COR-L47 (cell line): ENCODE data around the gene LMF1.

Experiments
- DNase-seq: peaks from one replicate; lab custom pipeline; 2025; lab: John Stamatoyannopoulos, UW

LMF1 gene

DNA sequence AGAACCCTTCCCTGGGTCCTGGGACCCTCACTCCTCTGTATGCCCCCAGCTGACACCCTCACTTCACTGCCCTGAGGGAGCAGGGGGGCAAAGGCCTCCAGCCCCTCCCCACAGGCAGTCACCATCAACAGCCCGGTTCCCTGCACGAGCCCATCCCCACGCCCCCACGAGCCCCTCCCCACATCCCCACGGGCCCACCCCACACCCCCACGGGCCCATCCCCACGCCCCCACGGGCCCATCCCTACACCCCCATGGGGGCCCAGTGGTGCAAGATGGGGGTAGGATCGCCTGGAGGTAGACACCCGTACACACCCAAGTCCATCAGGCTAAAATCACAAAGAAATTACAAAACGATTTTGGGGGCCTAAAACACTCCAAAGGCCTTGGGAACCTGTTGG lies 42.3 kb downstream of the LMF1 start:
- no peak for DNase-seq

DNA sequence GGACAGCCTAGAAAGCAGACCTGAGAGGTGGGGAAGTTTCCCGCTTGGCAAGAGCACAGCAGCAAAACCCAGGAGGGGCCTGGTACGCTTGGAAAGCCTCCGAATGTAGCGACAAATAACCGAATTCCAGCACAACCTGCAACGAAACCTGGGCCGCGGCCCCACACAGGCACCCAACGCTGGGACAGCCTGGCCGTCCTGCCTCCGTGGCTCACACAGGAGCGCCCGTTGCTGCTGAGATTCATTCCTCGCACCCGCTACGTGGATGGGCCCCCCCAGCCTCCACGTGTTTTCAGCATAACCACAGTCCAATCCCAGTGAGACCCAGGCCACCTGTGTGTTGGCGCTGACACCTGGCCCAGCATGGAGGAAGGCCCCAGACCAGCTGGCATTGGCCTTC lies 42.9 kb downstream of the LMF1 start:
- no peak for DNase-seq

DNA sequence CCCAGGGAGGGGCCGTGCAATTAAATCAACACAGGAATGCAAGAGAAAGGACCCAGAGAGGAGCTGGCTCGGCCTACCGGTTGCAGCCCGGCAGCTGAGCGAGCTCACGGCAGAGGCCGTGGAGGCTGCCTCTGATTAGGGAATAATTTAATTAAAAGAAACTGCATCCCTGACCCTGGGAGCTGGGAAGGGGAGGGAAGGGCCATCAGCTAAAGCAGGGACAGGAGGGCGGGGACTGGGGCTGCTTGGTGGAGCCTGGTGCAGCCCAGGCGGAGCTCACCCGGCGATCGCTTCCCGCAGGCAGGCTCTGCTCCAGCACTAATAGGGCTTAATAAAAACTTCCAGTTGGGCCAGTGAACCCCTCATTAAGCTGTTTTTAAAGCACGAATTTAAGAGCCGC lies 43.4 kb downstream of the LMF1 start:
- no peak for DNase-seq

DNA sequence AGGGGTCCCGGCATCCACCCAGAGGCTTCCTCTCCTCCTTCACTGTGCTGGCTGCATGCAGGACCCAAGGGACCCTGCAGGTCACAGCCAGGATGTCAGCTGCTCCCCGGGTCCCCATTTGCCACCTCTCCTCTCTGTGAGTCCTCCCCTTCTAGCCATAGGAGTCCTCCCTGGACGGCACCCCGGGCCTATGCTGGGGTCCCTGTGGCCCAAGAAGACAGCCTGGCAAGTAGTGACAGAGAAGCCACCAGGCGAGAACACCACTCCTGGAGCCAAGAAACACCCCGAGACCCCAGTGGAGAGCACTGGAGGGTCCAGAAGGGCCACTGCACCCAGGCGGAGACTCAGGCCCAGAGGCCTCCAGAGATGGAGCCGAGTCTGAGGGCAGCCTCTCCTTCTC lies 44.1 kb downstream of the LMF1 start:
- no peak for DNase-seq

DNA sequence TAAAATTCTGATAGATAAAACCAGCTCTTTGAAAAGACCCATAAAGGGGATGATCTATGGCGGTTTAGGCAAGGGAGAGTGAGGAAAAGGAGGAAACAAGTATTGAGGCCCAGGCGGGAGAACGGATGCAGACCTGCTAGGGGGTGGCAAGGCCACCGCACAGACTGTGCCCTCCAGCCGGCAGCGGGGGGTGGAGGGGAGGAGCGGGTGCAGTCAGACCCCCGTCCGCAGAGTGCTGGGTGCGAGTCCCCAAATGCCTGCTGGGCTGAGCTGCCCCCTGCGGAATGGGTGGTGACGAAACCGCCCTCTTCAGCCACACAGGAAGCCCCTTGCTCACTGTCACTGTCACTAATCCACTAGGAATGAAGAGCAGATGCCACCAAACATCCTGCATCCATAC lies 46.0 kb downstream of the LMF1 start:
- no peak for DNase-seq

DNA sequence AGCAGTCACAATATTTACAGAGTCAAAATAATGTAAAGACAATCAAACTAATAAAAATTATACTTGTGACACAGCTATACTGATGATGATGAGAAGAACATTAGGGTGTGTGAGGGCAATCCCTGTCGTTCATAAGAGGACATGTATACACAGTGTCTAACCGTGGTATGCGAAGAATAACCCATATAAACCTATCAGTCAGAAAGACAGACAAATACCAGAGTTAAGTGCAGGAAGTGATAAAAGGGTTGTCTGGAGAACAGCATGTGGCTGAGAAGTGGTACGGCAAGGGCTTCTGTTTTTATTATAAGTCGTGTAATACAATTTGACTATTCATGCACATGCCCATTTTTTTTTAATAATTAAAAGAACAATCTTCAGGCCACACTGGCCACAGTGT lies 46.7 kb downstream of the LMF1 start:
- no peak for DNase-seq

DNA sequence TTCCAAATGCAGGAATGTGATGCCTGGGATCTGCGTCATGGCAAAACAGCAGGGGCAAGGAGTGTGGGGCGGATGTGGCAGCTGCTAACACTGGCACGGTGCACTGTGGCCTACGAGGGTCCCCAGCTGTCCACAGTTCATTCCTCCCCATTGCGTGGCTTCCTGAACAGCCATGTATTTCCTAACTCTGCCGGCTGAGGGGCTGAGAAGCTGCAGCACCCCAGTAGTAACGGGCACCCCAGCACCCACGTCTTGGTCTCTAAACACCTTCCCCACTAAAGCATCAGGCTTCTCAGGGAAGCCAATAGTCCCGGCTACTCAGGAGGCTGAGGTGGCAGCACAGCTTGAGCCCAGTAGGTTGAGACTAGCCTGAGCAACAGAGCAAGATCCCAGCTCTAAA lies 47.6 kb downstream of the LMF1 start:
- DNase-seq, result no peak

DNA sequence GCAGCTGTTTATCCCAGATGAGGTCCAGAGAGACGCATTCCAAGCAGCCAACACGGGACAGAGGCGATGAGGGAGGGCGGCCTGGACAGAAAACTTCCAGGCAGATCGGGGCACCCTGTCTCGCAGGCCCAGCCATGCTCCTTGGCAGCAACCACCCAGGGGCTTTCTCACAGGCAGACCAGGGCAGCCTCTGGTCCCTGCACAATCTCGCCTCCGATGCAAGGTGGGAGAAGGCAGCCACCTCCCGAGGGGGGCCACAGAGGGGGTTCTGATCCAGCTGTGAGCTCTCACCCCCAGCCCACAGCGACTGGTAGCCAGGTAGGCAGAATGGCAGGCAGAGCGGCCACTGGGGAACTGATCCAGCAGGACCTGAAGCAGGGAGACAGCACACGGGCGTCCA lies 48.7 kb downstream of the LMF1 start:
- DNase-seq, result no peak

DNA sequence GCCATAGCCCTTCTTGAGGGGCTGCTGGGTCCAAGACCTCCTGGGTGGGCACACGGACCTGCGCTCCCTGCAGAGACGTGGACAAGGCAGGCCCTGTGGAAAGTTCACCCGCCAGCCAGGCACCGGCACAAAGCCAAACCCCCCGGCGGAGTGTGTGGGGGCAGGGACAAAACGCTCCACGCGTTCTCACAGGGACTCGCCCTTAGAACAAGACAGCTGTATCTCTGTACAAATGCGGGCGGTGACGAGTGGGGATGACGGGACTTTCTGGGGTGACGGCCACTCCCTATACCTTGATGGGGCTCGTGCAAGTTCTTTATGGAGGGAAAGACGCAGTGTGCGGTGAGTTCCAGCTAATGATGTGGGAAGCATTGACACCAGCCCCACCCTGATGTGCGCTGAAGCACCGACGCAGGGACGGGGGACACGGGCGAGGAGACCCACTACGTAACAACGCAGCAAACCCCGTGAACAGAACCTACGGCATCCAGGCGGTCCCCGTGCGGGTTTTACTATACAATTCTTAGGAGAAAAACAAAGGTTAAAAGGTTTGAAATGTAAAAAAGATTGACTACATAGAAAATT lies 49.4 kb downstream of the LMF1 start:
- DNase-seq, result no peak

DNA sequence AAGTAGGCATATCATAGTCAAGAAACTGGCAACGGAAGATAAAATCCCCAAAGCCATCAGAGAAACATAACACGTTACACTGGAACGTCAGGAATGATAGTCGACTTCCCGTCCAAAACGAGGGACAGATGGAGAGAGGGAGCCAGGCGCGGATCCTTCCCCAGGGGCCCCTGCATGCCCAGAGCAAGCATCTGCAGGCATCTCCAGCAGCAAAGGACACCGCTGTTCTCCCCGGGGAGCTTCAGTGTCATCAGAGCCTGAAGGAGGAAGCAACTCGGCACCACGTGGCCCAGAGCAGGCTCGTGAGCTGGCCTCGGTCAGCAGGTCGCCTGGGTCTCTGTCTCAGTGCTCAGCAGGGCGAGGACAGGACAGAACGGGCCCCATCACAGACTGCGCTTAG lies 50.1 kb downstream of the LMF1 start:
- no peak for DNase-seq

DNA sequence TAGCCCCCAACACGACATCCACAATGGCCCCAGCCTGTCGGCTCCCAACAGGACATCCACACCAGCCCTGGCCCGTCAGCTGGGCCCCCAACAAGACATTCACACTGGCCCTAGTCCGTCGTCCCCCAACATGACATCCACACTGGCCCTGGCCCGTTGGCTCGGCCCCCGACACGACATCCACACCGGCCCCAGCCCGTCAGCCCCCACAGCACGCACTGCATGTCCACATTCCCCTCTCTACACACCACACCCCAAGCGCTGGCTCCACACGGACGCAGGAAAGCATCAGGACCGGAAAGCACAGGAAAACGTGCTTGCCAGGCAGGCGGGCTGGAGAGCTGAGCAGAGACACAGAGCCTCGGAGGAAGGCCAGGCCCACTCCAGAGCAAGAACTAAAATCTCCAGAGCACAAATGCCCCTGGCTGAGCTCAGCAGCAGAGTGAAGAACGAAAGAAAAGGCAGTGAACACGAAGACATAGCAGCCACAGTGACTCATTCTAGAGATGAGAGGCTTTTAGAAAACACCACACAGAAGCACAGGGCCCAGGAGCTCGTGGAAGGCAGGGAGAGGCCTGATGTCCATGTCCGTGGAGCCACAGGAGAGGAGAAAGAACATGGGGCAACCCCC lies 50.6 kb downstream of the LMF1 start:
- no peak for DNase-seq

DNA sequence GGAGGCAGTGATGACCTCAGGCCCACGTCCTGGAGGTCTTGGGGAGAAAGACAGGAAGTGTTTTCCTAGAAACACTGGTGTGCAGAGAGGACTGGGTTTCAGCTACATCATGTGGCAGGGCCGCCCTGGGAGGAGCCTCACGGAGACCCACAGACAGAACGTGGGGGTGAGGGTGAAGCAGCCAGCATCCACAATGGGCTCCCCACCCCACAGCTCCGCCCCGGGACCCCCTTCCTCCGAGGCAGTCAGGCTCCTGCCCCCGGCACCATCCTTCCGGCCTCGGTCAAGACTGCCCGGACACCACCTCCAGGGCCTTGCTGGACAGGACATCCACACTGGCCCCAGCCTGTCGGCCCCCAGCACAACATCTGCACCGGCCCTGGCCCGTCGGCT lies 51.1 kb downstream of the LMF1 start:
- no peak for DNase-seq

DNA sequence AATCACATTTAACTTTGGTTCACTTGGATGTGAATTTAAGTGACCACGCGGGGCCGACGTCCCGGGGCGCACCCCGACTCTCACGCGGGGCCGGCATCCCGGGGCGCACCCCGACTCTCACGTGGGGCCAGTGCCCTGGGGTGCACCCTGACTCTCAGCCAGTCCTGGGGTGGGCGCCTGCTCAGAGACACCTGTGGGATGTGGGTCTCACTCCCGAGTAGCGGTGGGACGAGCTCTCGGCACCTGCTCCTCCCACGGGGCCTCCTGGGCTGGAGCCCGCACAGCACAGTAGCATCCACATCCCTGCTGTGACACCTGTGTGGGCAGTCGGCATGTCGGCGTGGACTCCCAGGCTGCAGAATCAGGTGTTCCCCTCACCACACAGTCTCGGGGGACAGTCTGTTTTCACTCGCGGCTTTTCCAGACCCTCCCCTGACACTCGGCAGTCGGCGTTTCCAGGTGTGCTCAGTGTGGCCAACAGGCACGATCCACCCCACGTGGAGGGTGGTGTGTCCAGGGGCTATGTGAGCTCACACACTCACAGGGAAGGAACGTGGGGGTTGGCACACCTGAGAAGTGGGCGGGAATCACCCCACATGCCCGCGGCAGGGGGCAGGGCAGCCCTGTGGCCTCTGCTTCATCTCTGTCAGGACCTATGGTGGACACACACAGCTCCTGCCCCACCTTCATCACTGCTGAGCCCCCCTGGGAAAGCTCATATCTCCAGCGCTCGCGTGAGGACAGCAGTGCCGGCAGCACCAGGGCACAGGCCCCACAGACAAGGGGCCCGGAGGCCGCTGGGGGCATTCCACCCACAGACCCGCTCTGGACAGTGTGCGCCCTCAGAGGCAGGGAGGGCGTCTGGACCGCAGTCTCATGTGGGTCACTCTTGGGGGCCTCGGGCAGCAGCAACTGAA lies 51.8 kb downstream of the LMF1 start:
- no peak for DNase-seq

DNA sequence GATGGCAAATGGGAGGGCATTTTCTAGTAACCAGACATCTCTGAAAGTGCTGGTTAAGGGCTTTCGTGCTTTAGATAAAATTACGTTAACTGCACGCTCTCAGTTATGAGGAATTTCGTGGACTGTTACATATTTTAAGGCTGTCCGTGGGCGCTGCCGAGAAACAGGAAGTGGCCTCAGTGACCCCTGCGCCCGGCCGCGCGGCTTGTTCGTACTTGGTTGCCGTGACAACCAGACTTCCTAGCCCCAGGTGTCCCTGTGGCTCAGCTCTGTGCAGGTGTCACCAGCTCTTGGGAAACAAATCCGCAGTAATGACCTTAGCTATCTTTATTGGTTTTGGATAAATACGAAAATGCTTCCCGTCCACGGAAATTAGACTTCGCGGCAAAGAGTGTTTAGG lies 52.7 kb downstream of the LMF1 start:
- peak; percentile 57 for DNase-seq

DNA sequence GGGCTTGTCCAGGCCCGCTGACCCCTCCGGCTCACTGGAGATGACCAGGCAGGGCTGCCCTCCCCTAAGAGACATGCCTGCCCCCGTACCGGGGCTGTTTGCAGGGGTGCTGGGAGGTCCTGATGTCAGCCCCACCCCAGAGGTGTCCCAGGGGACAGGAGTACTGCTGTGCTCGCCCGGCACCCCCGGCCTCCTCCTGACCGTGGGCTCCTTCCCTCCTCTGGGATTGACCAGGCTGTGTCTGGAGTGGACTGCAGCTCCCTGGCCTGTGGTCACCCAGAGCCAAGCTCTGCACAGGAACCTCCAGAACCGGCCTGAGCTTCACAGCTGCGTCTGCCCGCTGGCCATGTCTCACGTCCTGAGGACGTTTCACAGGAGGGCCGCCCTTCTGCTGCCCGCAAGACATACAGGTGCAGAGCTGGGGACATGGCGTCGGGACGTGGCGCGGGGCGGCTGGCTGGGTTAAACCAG lies 53.2 kb downstream of the LMF1 start:
- no peak for DNase-seq

DNA sequence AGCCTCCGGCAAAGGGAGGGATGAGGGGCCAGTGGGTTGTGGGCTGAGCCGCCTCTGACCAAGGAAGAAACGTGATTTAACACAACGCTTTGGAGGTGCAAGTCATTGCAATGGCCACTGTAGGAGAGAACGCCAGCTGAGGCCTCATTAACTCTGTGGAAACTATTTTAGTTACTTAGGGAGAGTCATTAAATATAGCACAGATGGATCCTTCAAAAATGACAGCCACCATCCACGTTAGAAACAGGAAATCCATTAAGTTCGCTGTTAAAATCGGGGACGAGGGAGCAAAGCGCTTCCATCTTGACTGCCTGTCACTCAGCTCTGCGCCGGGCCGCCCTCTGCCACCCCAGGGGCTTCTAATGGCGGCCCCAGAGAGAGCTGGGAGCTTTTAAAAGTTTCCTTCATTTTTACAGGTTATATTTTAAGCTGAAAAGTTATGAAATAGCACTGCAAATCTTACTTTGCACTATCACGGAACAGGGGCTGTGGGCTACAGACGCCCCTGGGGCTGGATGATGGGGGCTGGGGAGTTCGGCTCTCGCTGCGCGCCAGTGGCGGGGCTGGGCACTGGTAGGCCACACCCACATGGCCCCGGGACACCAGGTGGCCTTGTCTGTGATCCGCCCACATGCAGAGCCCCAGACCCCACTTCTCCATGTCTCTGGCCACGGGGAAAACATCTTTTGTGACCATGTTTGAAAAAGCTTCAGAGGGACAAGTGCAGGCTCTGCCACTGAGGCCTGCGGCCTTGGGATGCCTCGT lies 54.6 kb downstream of the LMF1 start:
- no peak for DNase-seq

DNA sequence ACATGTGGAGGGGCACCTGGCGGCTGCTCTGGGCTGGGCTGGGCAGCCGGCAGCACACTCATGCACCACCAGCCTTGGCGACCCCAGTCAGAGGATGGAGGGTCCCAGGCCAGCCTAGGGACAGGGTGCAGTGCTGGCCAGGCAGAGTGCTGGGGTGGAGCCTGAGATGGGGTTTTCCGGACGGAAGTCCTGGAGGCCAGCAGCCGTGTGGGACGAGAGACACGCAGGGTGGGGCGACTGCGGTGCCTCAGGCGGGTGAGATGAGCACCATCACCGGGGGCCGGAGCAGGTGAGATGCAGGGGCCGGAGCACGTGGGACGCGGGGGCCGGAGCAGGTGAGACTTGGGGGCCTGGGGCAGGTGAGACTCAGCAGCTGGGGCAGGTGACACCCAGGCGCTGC lies 55.2 kb downstream of the LMF1 start:
- DNase-seq, result no peak

DNA sequence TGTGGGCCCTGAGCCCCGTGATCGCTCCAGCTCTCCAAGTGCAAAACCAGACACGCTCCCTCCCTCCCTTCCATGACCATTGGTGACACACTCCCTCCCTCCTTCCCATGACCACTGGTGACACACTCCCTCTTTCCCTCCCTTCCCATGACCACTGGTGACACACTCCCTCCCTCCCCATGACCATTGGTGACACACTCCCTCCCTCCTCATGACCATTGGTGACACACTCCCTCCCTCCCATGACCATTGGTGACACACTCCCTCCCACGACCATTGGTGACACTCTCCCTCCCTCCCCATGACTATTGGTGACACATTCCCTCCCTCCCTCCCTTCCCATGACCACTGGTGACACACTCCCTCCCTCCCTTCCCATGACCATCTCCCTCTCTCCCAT lies 56.3 kb downstream of the LMF1 start:
- no peak for DNase-seq

DNA sequence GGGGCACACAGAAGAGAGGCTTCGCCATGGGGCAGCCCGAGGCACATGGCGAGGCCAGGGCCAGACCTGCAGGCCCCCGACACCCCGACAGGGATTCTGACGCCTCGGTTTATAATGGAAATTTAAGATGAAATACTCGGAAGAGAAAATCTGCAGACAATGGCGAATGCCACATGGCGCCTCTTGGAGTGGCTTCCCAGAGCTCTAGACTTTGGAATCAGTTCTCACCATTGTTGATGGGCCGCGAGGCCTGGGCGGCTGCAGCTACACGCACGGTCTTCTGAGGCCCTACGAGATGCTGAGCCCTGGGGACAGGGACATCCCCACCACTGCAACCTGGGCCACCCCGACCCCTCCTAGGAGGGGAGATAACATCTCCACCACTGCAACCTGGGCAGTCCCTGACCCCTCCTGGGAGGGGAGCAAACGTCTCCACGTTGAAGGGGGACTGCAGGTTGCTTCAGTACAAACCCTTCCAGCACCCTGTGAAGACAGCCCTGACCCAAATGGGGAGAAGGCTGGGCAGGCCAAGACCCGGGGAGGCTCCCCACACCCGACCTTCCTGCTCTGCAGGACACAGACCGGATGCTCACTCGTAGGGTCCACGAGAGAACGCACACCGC lies 56.9 kb downstream of the LMF1 start:
- no peak for DNase-seq

DNA sequence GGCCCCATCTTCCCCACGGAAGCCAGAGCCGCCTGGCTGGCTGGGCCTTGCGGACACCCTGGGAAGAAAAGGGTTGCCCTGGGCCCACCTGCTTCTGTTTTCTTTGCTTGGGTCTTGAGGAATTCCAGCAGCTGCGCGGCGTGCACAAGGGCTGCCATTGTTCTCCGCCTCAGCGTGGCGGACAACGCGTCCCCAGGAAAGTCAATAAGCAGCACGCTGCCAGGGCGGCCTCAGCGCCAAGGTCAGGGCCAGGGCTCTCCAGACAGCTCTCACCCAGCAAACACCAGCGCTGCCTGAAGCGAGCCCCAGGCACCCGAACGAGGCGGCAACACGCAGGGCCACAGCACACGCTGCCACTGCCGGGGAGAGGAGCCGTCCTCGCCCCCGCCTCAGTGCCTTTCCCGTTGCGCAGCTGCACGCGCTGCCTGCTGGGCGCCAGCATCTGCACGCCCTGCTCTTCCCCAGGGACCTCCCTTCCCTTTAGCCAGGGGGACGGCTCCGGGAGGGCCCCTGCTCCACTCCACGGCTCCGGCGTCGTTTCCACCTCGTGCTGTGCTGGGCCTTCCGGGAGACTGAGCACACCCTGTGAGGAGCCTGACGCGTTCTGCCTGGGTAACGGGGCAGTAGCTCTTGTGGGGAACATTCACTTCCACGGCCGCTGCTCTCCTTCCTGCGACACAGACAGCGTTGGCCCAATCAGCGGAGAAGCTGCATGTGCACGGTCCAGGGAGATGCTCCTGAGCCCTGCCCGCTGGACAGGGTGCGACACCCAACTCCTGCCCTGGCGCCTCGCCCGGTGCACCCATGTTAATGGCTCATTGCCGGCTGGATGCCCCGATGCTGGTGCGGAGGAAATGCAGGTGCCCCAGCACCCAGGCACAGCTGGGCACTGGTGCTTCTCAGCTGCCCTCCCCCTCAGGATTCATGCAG lies 57.8 kb downstream of the LMF1 start:
- peak; percentile 41 for DNase-seq

DNA sequence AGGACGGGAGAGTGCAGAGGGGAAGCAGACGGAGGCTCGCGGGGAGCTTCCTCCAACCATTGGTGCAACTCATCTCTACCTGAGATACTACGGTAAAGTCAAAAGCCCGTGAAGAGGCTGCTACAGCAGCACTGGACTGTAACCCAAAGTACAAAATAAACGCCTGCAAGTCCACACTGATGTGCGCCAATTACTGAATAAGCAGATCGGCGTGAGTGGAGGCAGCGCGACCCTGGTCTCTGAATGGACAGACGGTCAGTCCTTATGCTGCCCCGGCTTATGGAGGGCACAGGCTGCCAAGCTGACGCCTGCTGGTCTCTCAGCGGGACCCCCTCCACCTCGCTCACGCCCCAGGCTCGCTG lies 58.5 kb downstream of the LMF1 start:
- no peak for DNase-seq
